Measurements from ENCODE around the gene ZBTB7C. TPM values are rescaled to one million over a fixed set of nuclear protein-coding genes. Genes with fewer than 3 reads are reported as not detected.

Gene ZBTB7C
- total and polyA plus RNA-seq, 2 donors (not counting 1 experiment from before 2014, with no cell fraction given): not detected

DNA sequence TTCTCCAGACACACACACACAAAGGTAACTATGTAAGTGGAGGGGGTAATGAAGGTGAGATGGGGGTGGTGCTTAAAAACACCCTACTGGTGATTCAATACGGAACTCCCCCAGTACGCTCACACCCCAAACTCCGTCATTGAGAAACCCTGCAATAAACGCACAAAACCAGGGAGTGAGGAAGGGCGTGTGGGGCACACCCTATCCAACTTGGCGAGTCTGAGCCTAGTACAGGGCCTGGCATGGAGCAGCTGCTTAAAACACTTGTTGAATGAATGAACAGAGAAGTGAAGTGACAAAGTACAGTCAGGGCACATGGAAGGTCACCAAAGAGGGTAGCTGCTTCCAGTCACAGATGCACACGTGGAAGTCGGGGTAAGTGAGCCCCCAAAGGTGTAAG, 331.9 kb downstream of the ZBTB7C start:
- H3K27ac ChIP-seq (ENCODE audit: low read length in 2 of 2): no peak overlapping the region
- no peaks in the 10 kb centered on the region for H3K27me3 ChIP-seq (replicated peaks in 1 of 4; ENCODE audit: control extremely low read depth in 1 of 4, control insufficient read depth in 3 of 4, insufficient read depth in 4 of 4, low read length in 3 of 4)
- no peaks in the 10 kb centered on the region for H3K36me3 ChIP-seq (replicated peaks in 1 of 2; ENCODE audit: control extremely low read depth in 1 of 2, control insufficient read depth in 1 of 2, extremely low read depth in 1 of 2, insufficient read depth in 2 of 2, low read length in 1 of 2)
- H3K9ac ChIP-seq (ENCODE audit: low read length): no peak overlapping the region
- Mint-ChIP-seq H3K27me3 (peaks cover 15% of the 10 kb centered on the region), H3K4me1 (no peaks in the 10 kb centered on the region), H3K9me3 (ENCODE audit: insufficient read depth) (no peaks in the 10 kb centered on the region), H3K27ac (no peak overlapping the region), H3K4me3 (no peak overlapping the region)
- H3K4me3 ChIP-seq (ENCODE audit: control extremely low read depth in 1 of 5, extremely low read depth in 1 of 5, insufficient read depth in 1 of 5, low read depth in 2 of 5, low read length in 4 of 5): no peak overlapping the region
- ATAC-seq (ENCODE audit: low read depth) (no peak), DNase-seq (no peak)
- no peaks in the 10 kb centered on the region for H3K79me2 ChIP-seq (ENCODE audit: control insufficient read depth, insufficient read depth, low read length)
- intact Hi-C loops (cut with micrococcal nuclease): no loop called here
- ChIA-PET CTCF (no interaction called here), POLR2A (no interaction called here)
- WGBS (ENCODE audit: insufficient coverage): 91% methylated on average over 8 of the region's 8 CpGs
- no peak for TF ChIP-seq EZH2 (IDR thresholded peaks at IDR 0.05; ENCODE audit: borderline replicate concordance, insufficient read depth, low read depth, low read length, poor library complexity, severe bottlenecking)
- TF ChIP-seq, protein P1, sequence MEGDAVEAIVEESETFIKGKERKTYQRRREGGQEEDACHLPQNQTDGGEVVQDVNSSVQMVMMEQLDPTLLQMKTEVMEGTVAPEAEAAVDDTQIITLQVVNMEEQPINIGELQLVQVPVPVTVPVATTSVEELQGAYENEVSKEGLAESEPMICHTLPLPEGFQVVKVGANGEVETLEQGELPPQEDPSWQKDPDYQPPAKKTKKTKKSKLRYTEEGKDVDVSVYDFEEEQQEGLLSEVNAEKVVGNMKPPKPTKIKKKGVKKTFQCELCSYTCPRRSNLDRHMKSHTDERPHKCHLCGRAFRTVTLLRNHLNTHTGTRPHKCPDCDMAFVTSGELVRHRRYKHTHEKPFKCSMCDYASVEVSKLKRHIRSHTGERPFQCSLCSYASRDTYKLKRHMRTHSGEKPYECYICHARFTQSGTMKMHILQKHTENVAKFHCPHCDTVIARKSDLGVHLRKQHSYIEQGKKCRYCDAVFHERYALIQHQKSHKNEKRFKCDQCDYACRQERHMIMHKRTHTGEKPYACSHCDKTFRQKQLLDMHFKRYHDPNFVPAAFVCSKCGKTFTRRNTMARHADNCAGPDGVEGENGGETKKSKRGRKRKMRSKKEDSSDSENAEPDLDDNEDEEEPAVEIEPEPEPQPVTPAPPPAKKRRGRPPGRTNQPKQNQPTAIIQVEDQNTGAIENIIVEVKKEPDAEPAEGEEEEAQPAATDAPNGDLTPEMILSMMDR (IDR thresholded peaks at IDR 0.05): no peak
- H4K20me1 ChIP-seq (ENCODE audit: control insufficient read depth, insufficient read depth, low read length, poor library complexity, severe bottlenecking): no peaks in the 10 kb centered on the region
- no peak overlapping the region for H2AFZ ChIP-seq (ENCODE audit: insufficient read depth, low read depth, low read length, poor library complexity, severe bottlenecking)
- no peak overlapping the region for H3K4me2 ChIP-seq (replicated peaks; ENCODE audit: low read depth, low read length, poor library complexity, severe bottlenecking)
- H3K9me3 ChIP-seq (ENCODE audit: control extremely low read depth in 1 of 3, control insufficient read depth in 2 of 3, insufficient read depth in 1 of 3, low read length in 2 of 3): peaks cover 0 to 4% (median 0%) of the 10 kb centered on the region in 3 donors
- no peaks in the 10 kb centered on the region for H3K4me1 ChIP-seq (ENCODE audit: control insufficient read depth in 2 of 2, insufficient read depth in 2 of 2, low read length in 2 of 2)

DNA sequence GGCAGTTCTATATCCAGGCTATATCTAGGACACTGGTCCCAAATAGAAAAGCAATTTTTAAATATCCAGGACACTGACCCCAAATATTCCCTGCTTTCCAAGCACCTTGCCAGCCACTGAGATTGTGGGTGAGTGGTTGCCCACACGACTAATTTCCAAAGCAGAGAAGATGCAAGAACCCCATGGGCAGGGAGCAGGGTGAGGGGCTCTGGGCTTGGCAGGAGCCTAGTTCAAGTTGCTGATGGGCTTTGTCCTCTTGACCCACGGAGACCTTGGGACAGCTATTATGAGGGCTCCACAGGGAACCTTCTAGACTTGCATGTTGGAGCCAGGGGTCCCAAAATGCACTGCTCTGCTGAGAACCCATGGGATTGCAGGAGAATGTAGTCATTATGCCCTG, 332.7 kb downstream of the ZBTB7C start:
- intact Hi-C loops (cut with micrococcal nuclease): no loop called here
- Histone ChIP-seq H3K4me1 (ENCODE audit: control insufficient read depth in 2 of 2, insufficient read depth in 2 of 2, low read length in 2 of 2) (no peaks in the 10 kb centered on the region), H3K27me3 (replicated peaks in 1 of 4; ENCODE audit: control extremely low read depth in 1 of 4, control insufficient read depth in 3 of 4, insufficient read depth in 4 of 4, low read length in 3 of 4) (no peaks in the 10 kb centered on the region), H3K4me3 (ENCODE audit: control extremely low read depth in 1 of 5, extremely low read depth in 1 of 5, insufficient read depth in 1 of 5, low read depth in 2 of 5, low read length in 4 of 5) (no peak overlapping the region), H2AFZ (ENCODE audit: insufficient read depth, low read depth, low read length, poor library complexity, severe bottlenecking) (no peak overlapping the region), H3K79me2 (ENCODE audit: control insufficient read depth, insufficient read depth, low read length) (no peaks in the 10 kb centered on the region), H4K20me1 (ENCODE audit: control insufficient read depth, insufficient read depth, low read length, poor library complexity, severe bottlenecking) (no peaks in the 10 kb centered on the region), H3K9me3 (ENCODE audit: control extremely low read depth in 1 of 3, control insufficient read depth in 2 of 3, insufficient read depth in 1 of 3, low read length in 2 of 3) (peaks cover 0 to 4% (median 0%) of the 10 kb centered on the region in 3 donors), H3K4me2 (replicated peaks; ENCODE audit: low read depth, low read length, poor library complexity, severe bottlenecking) (no peak overlapping the region), H3K27ac (ENCODE audit: low read length in 2 of 2) (no peak overlapping the region), H3K9ac (ENCODE audit: low read length) (no peak overlapping the region), H3K36me3 (replicated peaks in 1 of 2; ENCODE audit: control extremely low read depth in 1 of 2, control insufficient read depth in 1 of 2, extremely low read depth in 1 of 2, insufficient read depth in 2 of 2, low read length in 1 of 2) (no peaks in the 10 kb centered on the region)
- Mint-ChIP-seq H3K27me3 (peaks cover 21% of the 10 kb centered on the region), H3K9me3 (ENCODE audit: insufficient read depth) (no peaks in the 10 kb centered on the region), H3K27ac (no peak overlapping the region), H3K4me1 (no peaks in the 10 kb centered on the region), H3K4me3 (no peak overlapping the region)
- no peak for DNase-seq
- CTCF ChIA-PET: no interaction called here
- POLR2A ChIA-PET: no interaction called here
- 53% methylated on average over 2 of the region's 2 CpGs for WGBS (ENCODE audit: insufficient coverage)
- ATAC-seq (ENCODE audit: low read depth): no peak
- TF ChIP-seq, protein P1 (IDR thresholded peaks at IDR 0.05): no peak
- no peak for TF ChIP-seq EZH2 (IDR thresholded peaks at IDR 0.05; ENCODE audit: borderline replicate concordance, insufficient read depth, low read depth, low read length, poor library complexity, severe bottlenecking)

All from B cell (primary cell).